SK-N-SH treated with all-trans-retinoic acid at 6 μM for 48 hours (cell line): ENCODE results near the gene SHISA8.
"Not testable (repeated sequence)": the region's sequence is repeated elsewhere in the genome, so short reads cannot be mapped to it uniquely, and the experiment has no call there.

Experiments used
- ATAC-seq: fragments of 200-7000 bp; cut with Tn5 transposase; 3 replicates; pipeline ENCODE4 v1.9.1; 2020; ENCODE audit warnings: mild to moderate bottlenecking, moderate library complexity
- ARNTL ChIP-seq: fragments of 450-650 bp; formaldehyde crosslinking; IDR thresholded peaks from 2 replicates; pipeline ENCODE4 v1.5.0; 2020; ENCODE audit warnings: low read depth, mild to moderate bottlenecking, moderate library complexity, borderline replicate concordance
- BACH2 ChIP-seq: fragments of 250-450 bp; sonication (Bioruptor Pico); IDR thresholded peaks from 2 replicates; pipeline ENCODE4 v1.9.0; 2021; ENCODE audit warnings: mild to moderate bottlenecking, borderline replicate concordance
- CSDC2 ChIP-seq: fragments of 250-450 bp; sonication (Bioruptor Pico); IDR thresholded peaks from 2 replicates; pipeline ENCODE4 v1.5.0; 2020; ENCODE audit warnings: mild to moderate bottlenecking, moderate library complexity
- ESRRG ChIP-seq: fragments of 250-450 bp; sonication (Bioruptor Pico); IDR thresholded peaks from 2 replicates; pipeline ENCODE4 v1.6.1; 2021; ENCODE audit warnings: mild to moderate bottlenecking
- GLIS3 ChIP-seq: fragments of 250-450 bp; sonication (Bioruptor Pico); IDR thresholded peaks from 2 replicates; pipeline ENCODE4 v1.5.0; 2020; ENCODE audit warnings: mild to moderate bottlenecking, moderate library complexity
- OSR1 ChIP-seq: fragments of 250-450 bp; sonication (Bioruptor Pico); IDR thresholded peaks from 2 replicates; pipeline ENCODE4 v1.8.0; 2022; ENCODE audit warnings: moderate library complexity, mild to moderate bottlenecking, inconsistent platforms
- PPARA ChIP-seq: fragments of 250-450 bp; sonication (Bioruptor Pico); IDR thresholded peaks from 2 replicates; pipeline ENCODE4 v1.5.0; 2020; ENCODE audit warnings: mild to moderate bottlenecking, borderline replicate concordance
- RARB ChIP-seq: fragments of 250-450 bp; sonication (Bioruptor Pico); IDR thresholded peaks from 2 replicates; pipeline ENCODE4 v1.8.0; 2021; ENCODE audit warnings: mild to moderate bottlenecking, moderate library complexity
- SNAI2 ChIP-seq: fragments of 250-450 bp; sonication (Bioruptor Pico); IDR thresholded peaks from 2 replicates; pipeline ENCODE4 v1.5.0; 2020; ENCODE audit warnings: mild to moderate bottlenecking, moderate library complexity
- TCF4 ChIP-seq: fragments of 250-450 bp; sonication (Bioruptor Pico); IDR thresholded peaks from 2 replicates; pipeline ENCODE4 v1.8.0; 2021; ENCODE audit warnings: mild to moderate bottlenecking, moderate library complexity, borderline replicate concordance
- TOX ChIP-seq: fragments of 250-450 bp; sonication (Bioruptor Pico); IDR thresholded peaks from 2 replicates; pipeline ENCODE4 v1.8.0; 2021; ENCODE audit warnings: mild to moderate bottlenecking, moderate library complexity, borderline replicate concordance
- ZC3H10 ChIP-seq: fragments of 250-450 bp; sonication (Bioruptor Pico); IDR thresholded peaks from 2 replicates; pipeline ENCODE4 v1.5.1; 2021; ENCODE audit warnings: mild to moderate bottlenecking, moderate library complexity
- ZFP3 ChIP-seq: fragments of 250-450 bp; sonication (Bioruptor Pico); IDR thresholded peaks from 2 replicates; pipeline ENCODE4 v1.5.0; 2020; ENCODE audit warnings: mild to moderate bottlenecking, moderate library complexity
- ZFP30 ChIP-seq: fragments of 450-650 bp; formaldehyde crosslinking; IDR thresholded peaks from 2 replicates; pipeline ENCODE4 v1.5.0; 2022; ENCODE audit warnings: mild to moderate bottlenecking, moderate library complexity
- ZNF565 ChIP-seq: fragments of 450-650 bp; formaldehyde crosslinking; conservative IDR thresholded peaks from 2 replicates; pipeline ENCODE4 v1.5.0; 2020; ENCODE audit warnings: low read depth, mild to moderate bottlenecking, moderate library complexity
- ZNF70 ChIP-seq: fragments of 450-650 bp; formaldehyde crosslinking; IDR thresholded peaks from 2 replicates; pipeline ENCODE4 v1.5.0; 2020; ENCODE audit warnings: mild to moderate bottlenecking, moderate library complexity
- TF ChIP-seq, protein P1 (sequence below): fragments of 250-450 bp; sonication (Bioruptor Pico); IDR thresholded peaks from 2 replicates; pipeline ENCODE4 v1.5.0; 2020; ENCODE audit warnings: mild to moderate bottlenecking, moderate library complexity
- TF ChIP-seq, protein P2 (sequence below): fragments of 250-450 bp; sonication (Bioruptor Pico); IDR thresholded peaks from 2 replicates; pipeline ENCODE4 v1.8.0; 2020; ENCODE audit warnings: mild to moderate bottlenecking, moderate library complexity, borderline replicate concordance
- TF ChIP-seq, protein P3 (sequence below): fragments of 250-450 bp; sonication (Bioruptor Pico); IDR thresholded peaks from 2 replicates; pipeline ENCODE4 v1.8.0; 2021; ENCODE audit warnings: low read depth, mild to moderate bottlenecking, moderate library complexity, borderline replicate concordance
- TF ChIP-seq, protein P4 (sequence below): fragments of 250-450 bp; sonication (Bioruptor Pico); IDR thresholded peaks from 2 replicates; pipeline ENCODE4 v1.5.1; 2020; ENCODE audit warnings: low read depth, mild to moderate bottlenecking, moderate library complexity

The SHISA8 gene

DNA sequence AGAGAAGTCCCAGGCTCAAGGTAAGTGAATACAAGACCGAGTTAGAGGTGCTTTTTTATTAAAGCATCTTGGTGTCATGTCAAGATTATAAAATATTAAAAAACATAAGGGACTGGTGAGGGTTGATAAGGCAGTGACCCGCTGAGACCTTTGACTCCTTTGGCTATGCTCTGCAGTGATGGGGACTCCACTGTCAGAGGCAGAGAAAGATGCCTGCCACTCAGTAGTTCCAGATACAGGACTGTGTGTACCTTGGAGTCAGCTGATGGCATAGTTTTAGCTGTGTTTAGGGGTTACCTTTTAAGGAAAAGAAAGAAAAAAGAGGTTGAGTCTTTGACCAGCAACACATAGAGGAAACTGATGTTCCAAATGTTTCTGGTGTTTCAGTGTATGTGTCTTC is 40.8 kb downstream of the SHISA8 start:
- no peak for ATAC-seq

DNA sequence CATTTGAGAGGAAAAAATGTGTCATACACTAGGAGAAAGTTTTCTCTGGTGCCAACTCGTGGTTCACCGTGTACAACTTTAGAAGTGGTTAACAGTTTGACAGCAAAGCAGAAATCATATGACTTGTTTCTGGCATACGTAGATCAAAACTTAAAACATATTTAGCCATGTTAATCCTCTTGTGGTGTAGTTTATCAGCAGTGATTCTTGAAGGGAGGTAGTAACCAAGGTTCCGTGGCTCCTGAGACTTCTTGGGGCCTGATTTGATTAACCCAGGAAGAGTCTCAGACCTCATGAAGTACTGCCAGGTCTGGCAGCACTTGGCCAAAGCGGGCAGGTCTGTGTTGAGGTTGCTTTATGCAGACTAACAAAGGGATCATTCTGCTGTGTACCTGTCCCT is 41.5 kb downstream of the SHISA8 start:
- TF ChIP-seq, protein P1, sequence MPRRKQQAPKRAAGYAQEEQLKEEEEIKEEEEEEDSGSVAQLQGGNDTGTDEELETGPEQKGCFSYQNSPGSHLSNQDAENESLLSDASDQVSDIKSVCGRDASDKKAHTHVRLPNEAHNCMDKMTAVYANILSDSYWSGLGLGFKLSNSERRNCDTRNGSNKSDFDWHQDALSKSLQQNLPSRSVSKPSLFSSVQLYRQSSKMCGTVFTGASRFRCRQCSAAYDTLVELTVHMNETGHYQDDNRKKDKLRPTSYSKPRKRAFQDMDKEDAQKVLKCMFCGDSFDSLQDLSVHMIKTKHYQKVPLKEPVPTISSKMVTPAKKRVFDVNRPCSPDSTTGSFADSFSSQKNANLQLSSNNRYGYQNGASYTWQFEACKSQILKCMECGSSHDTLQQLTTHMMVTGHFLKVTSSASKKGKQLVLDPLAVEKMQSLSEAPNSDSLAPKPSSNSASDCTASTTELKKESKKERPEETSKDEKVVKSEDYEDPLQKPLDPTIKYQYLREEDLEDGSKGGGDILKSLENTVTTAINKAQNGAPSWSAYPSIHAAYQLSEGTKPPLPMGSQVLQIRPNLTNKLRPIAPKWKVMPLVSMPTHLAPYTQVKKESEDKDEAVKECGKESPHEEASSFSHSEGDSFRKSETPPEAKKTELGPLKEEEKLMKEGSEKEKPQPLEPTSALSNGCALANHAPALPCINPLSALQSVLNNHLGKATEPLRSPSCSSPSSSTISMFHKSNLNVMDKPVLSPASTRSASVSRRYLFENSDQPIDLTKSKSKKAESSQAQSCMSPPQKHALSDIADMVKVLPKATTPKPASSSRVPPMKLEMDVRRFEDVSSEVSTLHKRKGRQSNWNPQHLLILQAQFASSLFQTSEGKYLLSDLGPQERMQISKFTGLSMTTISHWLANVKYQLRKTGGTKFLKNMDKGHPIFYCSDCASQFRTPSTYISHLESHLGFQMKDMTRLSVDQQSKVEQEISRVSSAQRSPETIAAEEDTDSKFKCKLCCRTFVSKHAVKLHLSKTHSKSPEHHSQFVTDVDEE = no peak
- no peak for TF ChIP-seq ZNF565
- no peak for TF ChIP-seq ZNF70 (CRISPR knock-in tag)
- ATAC-seq = no peak

More for the DNA sequence above, 40.8 kb downstream of the SHISA8 start:
- TF ChIP-seq, protein P2, sequence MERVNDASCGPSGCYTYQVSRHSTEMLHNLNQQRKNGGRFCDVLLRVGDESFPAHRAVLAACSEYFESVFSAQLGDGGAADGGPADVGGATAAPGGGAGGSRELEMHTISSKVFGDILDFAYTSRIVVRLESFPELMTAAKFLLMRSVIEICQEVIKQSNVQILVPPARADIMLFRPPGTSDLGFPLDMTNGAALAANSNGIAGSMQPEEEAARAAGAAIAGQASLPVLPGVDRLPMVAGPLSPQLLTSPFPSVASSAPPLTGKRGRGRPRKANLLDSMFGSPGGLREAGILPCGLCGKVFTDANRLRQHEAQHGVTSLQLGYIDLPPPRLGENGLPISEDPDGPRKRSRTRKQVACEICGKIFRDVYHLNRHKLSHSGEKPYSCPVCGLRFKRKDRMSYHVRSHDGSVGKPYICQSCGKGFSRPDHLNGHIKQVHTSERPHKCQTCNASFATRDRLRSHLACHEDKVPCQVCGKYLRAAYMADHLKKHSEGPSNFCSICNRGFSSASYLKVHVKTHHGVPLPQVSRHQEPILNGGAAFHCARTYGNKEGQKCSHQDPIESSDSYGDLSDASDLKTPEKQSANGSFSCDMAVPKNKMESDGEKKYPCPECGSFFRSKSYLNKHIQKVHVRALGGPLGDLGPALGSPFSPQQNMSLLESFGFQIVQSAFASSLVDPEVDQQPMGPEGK = no peak
- TF ChIP-seq, protein P3, sequence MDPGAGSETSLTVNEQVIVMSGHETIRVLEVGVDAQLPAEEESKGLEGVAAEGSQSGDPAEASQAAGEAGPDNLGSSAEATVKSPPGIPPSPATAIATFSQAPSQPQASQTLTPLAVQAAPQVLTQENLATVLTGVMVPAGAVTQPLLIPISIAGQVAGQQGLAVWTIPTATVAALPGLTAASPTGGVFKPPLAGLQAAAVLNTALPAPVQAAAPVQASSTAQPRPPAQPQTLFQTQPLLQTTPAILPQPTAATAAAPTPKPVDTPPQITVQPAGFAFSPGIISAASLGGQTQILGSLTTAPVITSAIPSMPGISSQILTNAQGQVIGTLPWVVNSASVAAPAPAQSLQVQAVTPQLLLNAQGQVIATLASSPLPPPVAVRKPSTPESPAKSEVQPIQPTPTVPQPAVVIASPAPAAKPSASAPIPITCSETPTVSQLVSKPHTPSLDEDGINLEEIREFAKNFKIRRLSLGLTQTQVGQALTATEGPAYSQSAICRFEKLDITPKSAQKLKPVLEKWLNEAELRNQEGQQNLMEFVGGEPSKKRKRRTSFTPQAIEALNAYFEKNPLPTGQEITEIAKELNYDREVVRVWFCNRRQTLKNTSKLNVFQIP (CRISPR knock-in tag) = no peak
- no peak for TF ChIP-seq ESRRG (CRISPR knock-in tag)
- TF ChIP-seq TOX (CRISPR knock-in tag) = no peak
- TF ChIP-seq TCF4 (CRISPR knock-in tag) = no peak
- no peak for TF ChIP-seq PPARA
- TF ChIP-seq, protein P4, sequence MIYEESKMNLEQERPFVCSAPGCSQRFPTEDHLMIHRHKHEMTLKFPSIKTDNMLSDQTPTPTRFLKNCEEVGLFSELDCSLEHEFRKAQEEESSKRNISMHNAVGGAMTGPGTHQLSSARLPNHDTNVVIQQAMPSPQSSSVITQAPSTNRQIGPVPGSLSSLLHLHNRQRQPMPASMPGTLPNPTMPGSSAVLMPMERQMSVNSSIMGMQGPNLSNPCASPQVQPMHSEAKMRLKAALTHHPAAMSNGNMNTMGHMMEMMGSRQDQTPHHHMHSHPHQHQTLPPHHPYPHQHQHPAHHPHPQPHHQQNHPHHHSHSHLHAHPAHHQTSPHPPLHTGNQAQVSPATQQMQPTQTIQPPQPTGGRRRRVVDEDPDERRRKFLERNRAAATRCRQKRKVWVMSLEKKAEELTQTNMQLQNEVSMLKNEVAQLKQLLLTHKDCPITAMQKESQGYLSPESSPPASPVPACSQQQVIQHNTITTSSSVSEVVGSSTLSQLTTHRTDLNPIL (CRISPR knock-in tag) = no peak
- TF ChIP-seq ZFP30 (CRISPR knock-in tag) = no peak
- TF ChIP-seq, all 23 proteins: peak for 0

DNA sequence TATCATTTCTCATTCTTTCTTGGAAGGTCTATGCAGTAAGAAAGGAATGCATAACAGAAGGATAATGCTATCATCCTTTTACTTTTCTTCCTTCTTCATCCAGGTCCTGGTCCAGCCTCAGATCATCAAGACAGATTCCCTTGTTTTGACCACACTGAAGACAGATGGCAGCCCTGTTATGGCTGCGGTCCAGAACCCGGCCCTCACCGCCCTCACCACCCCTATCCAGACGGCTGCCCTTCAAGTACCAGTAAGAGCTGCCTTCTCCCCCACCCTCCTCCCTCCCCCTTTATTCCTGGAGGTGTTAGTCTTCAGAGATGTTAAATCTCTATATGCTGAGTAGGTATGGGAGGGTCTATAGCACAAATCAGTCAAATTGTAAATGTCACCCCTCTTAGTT is 44.1 kb downstream of the SHISA8 start:
- ATAC-seq = no peak
- TF ChIP-seq ZNF70 (CRISPR knock-in tag) (no peak), ARNTL (CRISPR knock-in tag) (no peak), ZFP3 (CRISPR knock-in tag) (no peak), OSR1 (CRISPR knock-in tag) (no peak), SNAI2 (CRISPR knock-in tag) (no peak), GLIS3 (no peak), ZNF565 (no peak), BACH2 (no peak), TOX (CRISPR knock-in tag) (no peak), RARB (CRISPR knock-in tag) (no peak), TCF4 (CRISPR knock-in tag) (no peak), CSDC2 (no peak), ZC3H10 (CRISPR knock-in tag) (no peak)
- TF ChIP-seq, protein P4 (CRISPR knock-in tag) = no peak
- TF ChIP-seq, protein P2 = no peak
- TF ChIP-seq, protein P1 = no peak
- TF ChIP-seq, protein P3 (CRISPR knock-in tag) = no peak

DNA sequence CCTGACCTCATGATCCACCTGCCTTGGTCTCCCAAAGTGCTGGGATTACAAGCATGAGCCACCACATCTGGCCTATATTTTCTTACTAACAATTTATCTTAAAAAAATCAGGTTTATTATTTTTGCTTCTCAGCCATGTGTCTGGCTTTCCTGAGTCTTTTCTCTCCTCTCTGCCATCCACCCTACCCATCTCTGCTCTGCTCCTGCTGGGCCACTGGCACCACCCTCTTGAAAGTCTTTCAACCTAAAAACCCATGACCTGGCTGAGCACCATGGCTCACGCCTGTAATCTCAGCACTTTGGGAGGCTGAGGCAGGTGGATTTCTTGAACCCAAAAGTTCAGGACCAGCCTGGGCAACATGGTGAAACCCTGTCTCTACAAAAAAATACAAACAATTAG is 44.8 kb downstream of the SHISA8 start:
- not testable (repeated sequence) for ATAC-seq
